ENCODE data around the gene KHK. TPM values are rescaled to one million over a fixed set of nuclear protein-coding genes. Genes with fewer than 3 reads are reported as not detected.

KHK gene
- total RNA-seq, 1 donor from 2014 or later = 2.9 TPM

- intact Hi-C loops (cut with micrococcal nuclease) = loop anchor here (10.0 kb wide), 1 partner anchor 124 kb away; no protein-coding TSS in a partner anchor
- Histone ChIP-seq H3K27me3 (ENCODE audit: low read depth) (no peaks in the 10 kb centered on the region), H3K4me3 (no peak overlapping the region), H3K9me3 (replicated peaks) (no peaks in the 10 kb centered on the region), H3K27ac (replicated peaks) (no peak overlapping the region), H3K36me3 (no peaks in the 10 kb centered on the region), H3K4me1 (peaks cover 35% of the 10 kb centered on the region)
- TF ChIP-seq, protein P1, sequence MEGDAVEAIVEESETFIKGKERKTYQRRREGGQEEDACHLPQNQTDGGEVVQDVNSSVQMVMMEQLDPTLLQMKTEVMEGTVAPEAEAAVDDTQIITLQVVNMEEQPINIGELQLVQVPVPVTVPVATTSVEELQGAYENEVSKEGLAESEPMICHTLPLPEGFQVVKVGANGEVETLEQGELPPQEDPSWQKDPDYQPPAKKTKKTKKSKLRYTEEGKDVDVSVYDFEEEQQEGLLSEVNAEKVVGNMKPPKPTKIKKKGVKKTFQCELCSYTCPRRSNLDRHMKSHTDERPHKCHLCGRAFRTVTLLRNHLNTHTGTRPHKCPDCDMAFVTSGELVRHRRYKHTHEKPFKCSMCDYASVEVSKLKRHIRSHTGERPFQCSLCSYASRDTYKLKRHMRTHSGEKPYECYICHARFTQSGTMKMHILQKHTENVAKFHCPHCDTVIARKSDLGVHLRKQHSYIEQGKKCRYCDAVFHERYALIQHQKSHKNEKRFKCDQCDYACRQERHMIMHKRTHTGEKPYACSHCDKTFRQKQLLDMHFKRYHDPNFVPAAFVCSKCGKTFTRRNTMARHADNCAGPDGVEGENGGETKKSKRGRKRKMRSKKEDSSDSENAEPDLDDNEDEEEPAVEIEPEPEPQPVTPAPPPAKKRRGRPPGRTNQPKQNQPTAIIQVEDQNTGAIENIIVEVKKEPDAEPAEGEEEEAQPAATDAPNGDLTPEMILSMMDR (IDR thresholded peaks at IDR 0.05; ENCODE audit: borderline replicate concordance) = no peak
- no peak for DNase-seq
These were observed 2.1 kb downstream of the KHK start for GRCh38 chr2:27088634-27089033.

- Histone ChIP-seq H3K36me3 (no peaks in the 10 kb centered on the region), H3K4me1 (peaks cover 29% of the 10 kb centered on the region), H3K4me3 (no peak overlapping the region), H3K27ac (replicated peaks) (no peak overlapping the region), H3K27me3 (ENCODE audit: low read depth) (no peaks in the 10 kb centered on the region), H3K9me3 (replicated peaks) (no peaks in the 10 kb centered on the region)
- TF ChIP-seq, protein P1 (IDR thresholded peaks at IDR 0.05; ENCODE audit: borderline replicate concordance) = no peak
- DNase-seq = no peak
- intact Hi-C loops (cut with micrococcal nuclease) = loop anchor here (10.0 kb wide), 1 partner anchor 125 kb away; no protein-coding TSS in a partner anchor
These were observed 2.8 kb downstream of the KHK start for GRCh38 chr2:27089111-27089954.

DNA sequence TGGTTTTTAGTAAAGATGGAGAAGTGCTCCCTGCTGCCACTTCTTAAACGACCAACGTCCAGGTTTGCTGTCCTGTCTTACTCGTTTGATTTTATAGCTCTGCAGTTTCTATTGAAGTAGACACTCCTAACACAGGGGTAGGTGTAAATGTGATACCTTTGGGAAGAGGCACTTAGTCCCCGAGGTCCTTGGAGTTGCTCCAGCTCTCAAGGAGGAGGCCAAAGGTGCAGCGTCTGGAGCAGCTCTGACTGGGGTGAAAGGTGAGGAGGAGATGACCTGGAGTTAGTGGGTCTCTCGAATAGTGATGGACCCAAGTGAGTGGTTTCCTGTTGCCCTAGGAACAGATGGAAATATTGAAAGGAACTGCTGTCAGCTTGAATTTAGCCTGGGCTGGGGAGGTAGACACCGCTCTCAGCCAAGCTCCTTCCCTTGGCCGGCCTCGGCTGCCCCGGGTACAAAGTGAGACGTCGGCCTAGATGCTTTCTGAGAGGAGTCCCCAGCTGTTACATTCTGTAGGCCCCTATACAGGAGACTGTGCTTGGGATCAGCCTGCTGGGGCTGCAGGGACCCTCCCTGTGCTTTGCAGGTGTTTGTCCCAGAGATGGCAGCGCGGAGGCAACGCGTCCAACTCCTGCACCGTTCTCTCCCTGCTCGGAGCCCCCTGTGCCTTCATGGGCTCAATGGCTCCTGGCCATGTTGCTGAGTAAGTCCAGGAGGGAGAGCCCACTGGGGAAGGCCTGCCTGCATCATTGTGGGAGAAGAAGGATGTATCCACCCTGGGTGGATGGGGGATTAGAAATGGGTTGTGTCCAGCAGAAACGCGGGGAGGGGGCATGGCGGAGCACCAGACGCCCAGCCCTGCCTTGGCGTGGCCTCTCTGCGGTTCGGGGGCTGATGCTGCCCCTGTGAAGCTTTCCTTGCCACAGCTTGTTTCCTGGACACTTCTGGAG is 5.4 kb downstream of the KHK start:
- Histone ChIP-seq H3K4me3 (no peak overlapping the region), H3K27me3 (ENCODE audit: low read depth) (no peaks in the 10 kb centered on the region), H3K9me3 (replicated peaks) (no peaks in the 10 kb centered on the region), H3K4me1 (peaks cover 20% of the 10 kb centered on the region), H3K27ac (replicated peaks) (no peak overlapping the region), H3K36me3 (no peaks in the 10 kb centered on the region)
- intact Hi-C loops (cut with micrococcal nuclease) = loop anchor here (10.0 kb wide), 2 partner anchors 123 to 203 kb away; partner anchors contain the start of genes ATRAID, CAD and SLC5A6
- TF ChIP-seq, protein P1 (IDR thresholded peaks at IDR 0.05; ENCODE audit: borderline replicate concordance) = no peak
- DNase-seq = no peak

DNA sequence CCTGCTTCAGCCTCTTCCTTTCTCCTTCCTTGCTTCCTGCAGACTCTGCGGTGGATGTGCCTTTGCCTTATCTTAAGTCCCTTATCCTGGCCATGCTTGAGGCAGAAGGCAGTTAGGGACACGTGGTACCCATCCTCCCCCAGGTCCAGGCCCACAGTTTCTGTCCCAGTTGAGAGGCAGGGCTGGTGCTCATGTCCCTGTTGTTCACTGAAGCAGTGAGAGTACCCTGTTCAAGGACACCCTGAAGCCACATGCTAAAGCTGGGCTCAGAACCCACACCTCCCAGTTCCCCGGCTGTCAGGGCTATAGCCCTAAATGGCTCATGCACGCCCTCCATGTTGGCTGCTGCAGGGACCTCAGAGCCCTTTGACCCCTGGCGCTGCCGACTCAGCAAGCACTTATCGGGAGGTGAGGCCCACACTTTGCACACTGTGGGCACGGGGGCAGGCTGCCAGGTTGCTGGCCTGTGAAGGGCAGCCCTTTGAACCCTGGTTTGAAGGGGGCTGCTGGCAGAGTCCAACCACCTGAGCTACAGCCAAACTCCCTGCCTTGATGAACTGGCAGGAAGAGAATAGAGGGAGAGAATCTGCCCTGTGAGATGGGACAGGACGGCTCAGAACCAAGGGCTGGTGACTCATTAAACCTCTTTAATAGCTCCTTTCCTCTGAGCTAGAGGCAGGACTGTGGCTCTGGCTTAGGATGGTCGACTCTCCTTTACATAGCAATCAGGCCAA is 6.3 kb downstream of the KHK start:
- H3K27me3 ChIP-seq (ENCODE audit: low read depth) = no peaks in the 10 kb centered on the region
- H3K4me3 ChIP-seq = no peak overlapping the region
- H3K36me3 ChIP-seq = no peaks in the 10 kb centered on the region
- no peaks in the 10 kb centered on the region for H3K9me3 ChIP-seq (replicated peaks)
- H3K27ac ChIP-seq (replicated peaks) = no peak overlapping the region
- TF ChIP-seq, protein P1 (IDR thresholded peaks at IDR 0.05; ENCODE audit: borderline replicate concordance) = no peak
- peaks cover 12% of the 10 kb centered on the region for H3K4me1 ChIP-seq
- DNase-seq = no peak
- intact Hi-C loops (cut with micrococcal nuclease) = loop anchor here (10.0 kb wide), 2 partner anchors 122 to 202 kb away; partner anchors contain the start of genes ATRAID, CAD and SLC5A6

Data from left ventricle myocardium inferior (tissue), 1 donor.